HUES64 (cell line): ENCODE data around the gene THADA.
A peak's percentile ranks its signal among the peaks of the same experiment; 100 is the strongest.
"Not testable (repeated sequence)": the region's sequence is repeated elsewhere in the genome, so short reads cannot be mapped to it uniquely, and the experiment has no call there.

Experiments used
- H3K27ac ChIP-seq: 2 replicates; pipeline ENCODE4 v1.7.0; 2013; ENCODE audit warnings: low read depth, low read length, inconsistent platforms
- H3K27me3 ChIP-seq: 2 replicates; pipeline ENCODE4 v1.6.1; 2013; ENCODE audit warnings: mild to moderate bottlenecking, low read length; ENCODE audit not compliant: insufficient read depth
- H3K36me3 ChIP-seq: 2 replicates; pipeline ENCODE4 v1.6.1; 2013; ENCODE audit warnings: mild to moderate bottlenecking, low read length; ENCODE audit not compliant: insufficient read depth
- H3K4me1 ChIP-seq: 2 replicates; pipeline ENCODE4 v1.6.1; 2013; ENCODE audit warnings: mild to moderate bottlenecking, low read length, moderate library complexity; ENCODE audit not compliant: insufficient read depth
- H3K4me3 ChIP-seq: 2 replicates; pipeline ENCODE4 v1.5.1; 2013; ENCODE audit warnings: mild to moderate bottlenecking, low read length, moderate library complexity
- H3K9ac ChIP-seq: 2 replicates; pipeline ENCODE4 v1.6.1; 2013; ENCODE audit warnings: mild to moderate bottlenecking, low read depth, low read length
- H3K9me3 ChIP-seq: 2 replicates; pipeline ENCODE4 v1.6.1; 2013; ENCODE audit warnings: low read depth, low read length; ENCODE audit not compliant: insufficient read depth
- WGBS: fragments of 150-250, 120-280 bp; methylation state at CpG from one replicate; pipeline ENCODE4 v1.1.7; 2013; ENCODE audit warnings: missing lambda C conversion rate; 5-methylcytosine and 5-hydroxymethylcytosine counted together

The THADA gene

DNA sequence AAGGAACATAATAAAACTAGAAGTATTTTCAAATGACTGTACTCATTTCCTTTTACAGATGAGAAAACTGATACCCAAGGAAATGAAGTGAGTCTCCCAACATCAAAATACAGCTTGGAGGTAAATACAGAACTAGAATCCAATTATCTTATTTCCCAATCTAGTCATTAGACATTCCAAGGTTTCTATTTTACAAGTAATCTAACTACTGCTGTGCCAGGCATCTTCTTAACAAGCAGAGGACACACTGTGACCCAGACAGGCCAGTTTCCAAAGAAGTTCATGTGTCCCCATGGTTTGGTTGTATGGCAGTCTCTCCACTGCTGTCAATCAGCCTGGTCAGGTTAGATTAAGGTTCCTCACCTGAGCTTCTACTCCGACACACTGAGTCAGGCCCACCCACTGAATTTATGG is 143.5 kb downstream of the THADA start:
- H3K27me3 ChIP-seq: no peaks in the 10 kb centered on the region
- 94% methylated on average over 1 of the region's 1 CpG for WGBS
- H3K36me3 ChIP-seq: no peaks in the 10 kb centered on the region
- H3K9me3 ChIP-seq: no peaks in the 10 kb centered on the region
- peaks cover 35% of the 10 kb centered on the region for H3K4me1 ChIP-seq
- H3K9ac ChIP-seq: no peak overlapping the region
- H3K27ac ChIP-seq: no peak overlapping the region
- no peak overlapping the region for H3K4me3 ChIP-seq

- no peaks in the 10 kb centered on the region for H3K9me3 ChIP-seq
- H3K4me3 ChIP-seq: no peak overlapping the region
- H3K9ac ChIP-seq: no peak overlapping the region
- peaks cover 35% of the 10 kb centered on the region for H3K4me1 ChIP-seq
- H3K27ac ChIP-seq: no peak overlapping the region
- H3K27me3 ChIP-seq: no peaks in the 10 kb centered on the region
- 100% methylated on average over 1 of the region's 1 CpG for WGBS
- H3K36me3 ChIP-seq: no peaks in the 10 kb centered on the region
These were observed 145.2 kb downstream of the THADA start for GRCh38 chr2:43450617-43451016.

DNA sequence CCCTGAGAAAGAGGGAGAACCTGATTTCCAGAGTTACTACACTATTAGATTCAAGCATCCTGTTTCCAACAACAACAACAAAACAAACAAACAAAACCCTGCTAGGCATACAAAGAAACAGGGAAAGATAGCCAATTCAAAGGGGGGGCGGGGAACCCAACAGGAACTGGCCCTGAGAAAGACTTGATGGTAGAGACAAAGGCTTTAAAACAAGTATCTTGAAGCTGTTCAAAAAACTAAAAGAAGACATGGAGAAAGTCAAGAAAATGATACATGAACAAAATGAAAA is 147.1 kb downstream of the THADA start:
- no peaks in the 10 kb centered on the region for H3K9me3 ChIP-seq
- peak overlapping the region; percentile 44 for H3K27ac ChIP-seq
- no peaks in the 10 kb centered on the region for H3K36me3 ChIP-seq
- H3K4me3 ChIP-seq: no peak overlapping the region
- peak overlapping the region; percentile 67 for H3K9ac ChIP-seq
- no peaks in the 10 kb centered on the region for H3K27me3 ChIP-seq
- peaks cover 52% of the 10 kb centered on the region for H3K4me1 ChIP-seq
- WGBS: 77% methylated on average over 1 of the region's 1 CpG

GRCh38 chr2:43448011-43448821 is 147.6 kb downstream of the THADA start:
- Histone ChIP-seq H3K9ac (peak overlapping the region; percentile 67), H3K4me3 (no peak overlapping the region), H3K27me3 (no peaks in the 10 kb centered on the region), H3K4me1 (peaks cover 55% of the 10 kb centered on the region), H3K27ac (peak overlapping the region; percentile 44), H3K9me3 (no peaks in the 10 kb centered on the region), H3K36me3 (no peaks in the 10 kb centered on the region)
- WGBS: 81% methylated on average over 5 of the region's 5 CpGs

- H3K4me3 ChIP-seq, H3K9ac ChIP-seq, H3K36me3 ChIP-seq, H3K27me3 ChIP-seq, H3K27ac ChIP-seq, H3K9me3 ChIP-seq: not testable (repeated sequence)
- 96% methylated on average over 4 of the region's 4 CpGs for WGBS
- peaks cover 55% of the 10 kb centered on the region for H3K4me1 ChIP-seq
These were observed 149.1 kb downstream of the THADA start for GRCh38 chr2:43446755-43447154.

DNA sequence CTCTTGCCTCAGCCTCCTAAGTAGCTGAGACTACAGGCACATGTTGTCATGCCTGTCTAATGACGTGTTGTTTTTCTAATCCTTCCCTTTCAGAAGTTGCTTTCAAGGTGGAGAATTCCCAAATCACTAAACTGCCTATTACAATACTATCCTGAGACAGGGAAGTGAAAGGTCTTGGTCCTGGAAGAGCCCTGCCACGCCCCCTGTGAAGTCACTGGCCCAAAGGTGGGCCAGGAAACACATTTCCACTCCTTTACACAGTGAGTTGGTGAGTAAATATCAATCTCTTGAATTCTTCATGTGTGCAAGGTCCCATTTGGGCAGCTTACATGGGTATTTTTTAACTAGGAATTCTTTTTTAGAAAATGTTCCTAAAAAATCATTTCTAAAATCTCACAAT is 150.1 kb downstream of the THADA start:
- H3K4me1 ChIP-seq: peaks cover 55% of the 10 kb centered on the region
- 84% methylated on average over 2 of the region's 2 CpGs for WGBS
- H3K9me3 ChIP-seq: no peaks in the 10 kb centered on the region
- no peaks in the 10 kb centered on the region for H3K36me3 ChIP-seq
- no peaks in the 10 kb centered on the region for H3K27me3 ChIP-seq
- no peak overlapping the region for H3K4me3 ChIP-seq
- H3K9ac ChIP-seq: no peak overlapping the region
- peak overlapping the region; percentile 27; the same call in 1 of the 2 replicates for H3K27ac ChIP-seq

- H3K36me3 ChIP-seq: no peaks in the 10 kb centered on the region
- no peaks in the 10 kb centered on the region for H3K27me3 ChIP-seq
- peaks cover 55% of the 10 kb centered on the region for H3K4me1 ChIP-seq
- H3K27ac ChIP-seq: peak overlapping the region; percentile 27
- 65% methylated on average over 10 of the region's 10 CpGs for WGBS
- no peak overlapping the region for H3K9ac ChIP-seq
- H3K9me3 ChIP-seq: no peaks in the 10 kb centered on the region
- no peak overlapping the region for H3K4me3 ChIP-seq
These were observed 150.7 kb downstream of the THADA start for GRCh38 chr2:43444989-43445645.

- 80% methylated on average over 4 of the region's 4 CpGs for WGBS
- no peaks in the 10 kb centered on the region for H3K9me3 ChIP-seq
- H3K4me3 ChIP-seq: no peak overlapping the region
- no peaks in the 10 kb centered on the region for H3K27me3 ChIP-seq
- H3K27ac ChIP-seq: no peak overlapping the region
- H3K9ac ChIP-seq: no peak overlapping the region
- H3K4me1 ChIP-seq: peaks cover 38% of the 10 kb centered on the region
- no peaks in the 10 kb centered on the region for H3K36me3 ChIP-seq
These were observed 152.6 kb downstream of the THADA start for GRCh38 chr2:43443282-43443681.

DNA sequence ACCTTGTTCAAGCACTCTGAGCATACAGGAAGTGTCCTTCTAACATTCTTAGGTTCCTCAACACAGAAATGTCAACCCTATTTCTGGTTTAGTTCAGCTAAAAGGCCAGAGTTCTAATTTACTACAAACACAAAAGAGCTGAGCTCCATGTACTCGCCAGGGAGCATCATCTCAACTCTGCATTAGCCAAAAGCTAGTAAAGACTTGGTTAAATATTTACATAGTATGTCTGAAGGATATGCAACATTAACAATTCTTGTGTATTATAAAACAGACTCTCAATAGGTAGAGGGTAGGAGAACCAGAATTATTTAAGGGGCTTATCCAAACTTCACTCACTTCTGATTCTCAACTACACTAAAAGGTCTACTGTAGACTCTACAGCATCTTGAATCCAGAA is 154.6 kb downstream of the THADA start:
- peaks cover 26% of the 10 kb centered on the region for H3K4me1 ChIP-seq
- WGBS: no CpG with 5 or more reads among the region's 1 CpG
- H3K36me3 ChIP-seq: no peaks in the 10 kb centered on the region
- no peaks in the 10 kb centered on the region for H3K27me3 ChIP-seq
- H3K27ac ChIP-seq: no peak overlapping the region
- no peak overlapping the region for H3K9ac ChIP-seq
- no peak overlapping the region for H3K4me3 ChIP-seq
- H3K9me3 ChIP-seq: no peaks in the 10 kb centered on the region

GRCh38 chr2:43438858-43439655 is 156.8 kb downstream of the THADA start:
- Histone ChIP-seq H3K36me3 (no peaks in the 10 kb centered on the region), H3K9ac (no peak overlapping the region), H3K27me3 (no peaks in the 10 kb centered on the region), H3K9me3 (no peaks in the 10 kb centered on the region), H3K27ac (no peak overlapping the region), H3K4me1 (0 out of 2 replicates have a peak, but pooled peaks cover 6% of the 10 kb centered on the region), H3K4me3 (no peak overlapping the region)
- 96% methylated on average over 5 of the region's 7 CpGs for WGBS

DNA sequence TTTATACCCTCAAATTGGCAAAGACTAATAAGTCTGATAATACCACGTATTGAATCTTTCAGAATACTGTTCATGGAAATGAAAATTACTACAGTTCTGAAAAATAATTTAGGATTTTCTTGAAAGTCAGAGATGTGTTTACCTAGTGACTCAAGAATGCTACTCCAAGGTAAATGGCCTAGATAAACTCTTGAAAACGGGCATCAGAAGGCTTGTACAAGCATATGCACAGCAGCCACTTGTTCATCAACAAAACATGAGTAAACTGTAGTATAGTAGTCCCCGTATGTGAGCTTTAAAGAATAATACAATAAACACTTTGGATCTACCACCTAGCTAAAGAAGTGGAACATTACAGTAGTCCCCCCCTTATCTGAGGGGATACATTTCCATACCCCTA is 157.5 kb downstream of the THADA start:
- Histone ChIP-seq H3K36me3 (no peaks in the 10 kb centered on the region), H3K9ac (no peak overlapping the region), H3K9me3 (no peaks in the 10 kb centered on the region), H3K27ac (no peak overlapping the region), H3K4me3 (no peak overlapping the region), H3K4me1 (no peaks in the 10 kb centered on the region), H3K27me3 (no peaks in the 10 kb centered on the region)
- WGBS: 92% methylated on average over 2 of the region's 3 CpGs
